SJCRH30 (cell line): ENCODE results near the gene ERI3. TPM values are rescaled to one million over a fixed set of nuclear protein-coding genes. Genes with fewer than 3 reads are reported as not detected.

Experiments used
- DNase-seq, 2 experiments: peaks; one replicate each; pipeline ENCODE4 v3.0.0-alpha.2; 2015 to 2020
- H3K27ac ChIP-seq: fragments of 250-450 bp; sonication (Bioruptor Pico); 2 replicates; pipeline ENCODE4 v1.5.1; 2020; ENCODE audit warnings: mild to moderate bottlenecking, moderate library complexity
- H3K27me3 ChIP-seq: fragments of 250-450 bp; sonication (Bioruptor Pico); 2 replicates; pipeline ENCODE4 v1.5.1; 2020; ENCODE audit warnings: mild to moderate bottlenecking, moderate library complexity
- H3K36me3 ChIP-seq: fragments of 250-450 bp; sonication (Bioruptor Pico); 2 replicates; pipeline ENCODE4 v1.5.1; 2020; ENCODE audit warnings: mild to moderate bottlenecking, moderate library complexity
- H3K4me1 ChIP-seq: fragments of 250-450 bp; sonication (Bioruptor Pico); 2 replicates; pipeline ENCODE4 v1.5.1; 2020; ENCODE audit warnings: mild to moderate bottlenecking, moderate library complexity
- H3K4me3 ChIP-seq: fragments of 250-450 bp; sonication (Bioruptor Pico); 2 replicates; pipeline ENCODE4 v1.5.1; 2020; ENCODE audit warnings: mild to moderate bottlenecking, moderate library complexity
- H3K9me3 ChIP-seq: fragments of 250-450 bp; sonication (Bioruptor Pico); replicated peaks from 2 replicates; pipeline ENCODE4 v1.5.1; 2020; ENCODE audit warnings: mild to moderate bottlenecking, moderate library complexity
- total RNA-seq: library from RNA; depleted of rRNA; stranded (reverse); fragments of >200 nt; shearing (Covaris generic); gene quantifications from 2 replicates; pipeline ENCODE4 v1.2.3, GENCODE V29; 2014

ERI3 gene
- total RNA-seq, 1 experiment from 2014 or later = 64.8 TPM

- Histone ChIP-seq H3K27ac (no peak overlapping the region), H3K9me3 (no peaks in the 10 kb centered on the region), H3K4me1 (peaks cover 5% of the 10 kb centered on the region; the same call in 1 of the 2 replicates), H3K27me3 (no peaks in the 10 kb centered on the region), H3K36me3 (peaks cover 16% of the 10 kb centered on the region), H3K4me3 (no peak overlapping the region)
- DNase-seq = no peak
Measured at GRCh38 chr1:44292651-44293050, 62.4 kb downstream of the ERI3 start.

GRCh38 chr1:44290250-44291094 lies 64.6 kb downstream of the ERI3 start:
- H3K27ac ChIP-seq = no peak overlapping the region
- no peak for DNase-seq
- peaks cover 5% of the 10 kb centered on the region; the same call in 1 of the 2 replicates for H3K4me1 ChIP-seq
- H3K36me3 ChIP-seq = peaks cover 11% of the 10 kb centered on the region
- H3K9me3 ChIP-seq = no peaks in the 10 kb centered on the region
- H3K27me3 ChIP-seq = no peaks in the 10 kb centered on the region
- no peak overlapping the region for H3K4me3 ChIP-seq

GRCh38 chr1:44289530-44289929 lies 65.5 kb downstream of the ERI3 start:
- Histone ChIP-seq H3K4me1 (peaks cover 5% of the 10 kb centered on the region; the same call in 1 of the 2 replicates), H3K27me3 (no peaks in the 10 kb centered on the region), H3K36me3 (peaks cover 14% of the 10 kb centered on the region), H3K4me3 (no peak overlapping the region), H3K27ac (no peak overlapping the region), H3K9me3 (no peaks in the 10 kb centered on the region)
- DNase-seq = no peak

- Histone ChIP-seq H3K36me3 (peaks cover 14% of the 10 kb centered on the region), H3K27me3 (no peaks in the 10 kb centered on the region), H3K9me3 (no peaks in the 10 kb centered on the region), H3K4me1 (peaks cover 10% of the 10 kb centered on the region), H3K27ac (no peak overlapping the region), H3K4me3 (no peak overlapping the region)
- peak in 1 of 2 experiments; percentile 31 for DNase-seq
Measured at GRCh38 chr1:44288883-44289282, 66.2 kb downstream of the ERI3 start.

GRCh38 chr1:44284184-44284583 lies 70.9 kb downstream of the ERI3 start:
- Histone ChIP-seq H3K27me3 (no peaks in the 10 kb centered on the region), H3K27ac (peak overlapping the region; percentile 60), H3K9me3 (no peaks in the 10 kb centered on the region), H3K4me3 (no peak overlapping the region), H3K4me1 (peaks cover 19% of the 10 kb centered on the region), H3K36me3 (peaks cover 14% of the 10 kb centered on the region)
- no peak for DNase-seq

- H3K4me1 ChIP-seq = peaks cover 15% of the 10 kb centered on the region
- peak overlapping the region; percentile 60 for H3K27ac ChIP-seq
- no peaks in the 10 kb centered on the region for H3K27me3 ChIP-seq
- peak; percentile 71 for DNase-seq
- H3K9me3 ChIP-seq = no peaks in the 10 kb centered on the region
- no peak overlapping the region for H3K4me3 ChIP-seq
- H3K36me3 ChIP-seq = peaks cover 14% of the 10 kb centered on the region
Measured at GRCh38 chr1:44283524-44284173, 71.4 kb downstream of the ERI3 start.

GRCh38 chr1:44282704-44283426 lies 72.2 kb downstream of the ERI3 start:
- Histone ChIP-seq H3K4me3 (no peak overlapping the region), H3K36me3 (peaks cover 14% of the 10 kb centered on the region), H3K4me1 (peaks cover 15% of the 10 kb centered on the region), H3K27ac (peak overlapping the region; percentile 60), H3K9me3 (no peaks in the 10 kb centered on the region), H3K27me3 (no peaks in the 10 kb centered on the region)
- no peak for DNase-seq

- no peak overlapping the region for H3K4me3 ChIP-seq
- H3K9me3 ChIP-seq = no peaks in the 10 kb centered on the region
- H3K36me3 ChIP-seq = peaks cover 14% of the 10 kb centered on the region
- H3K27ac ChIP-seq = no peak overlapping the region; the same call in 1 of the 2 replicates
- peaks cover 15% of the 10 kb centered on the region for H3K4me1 ChIP-seq
- H3K27me3 ChIP-seq = no peaks in the 10 kb centered on the region
- DNase-seq = no peak
Measured at GRCh38 chr1:44281962-44282703, 72.9 kb downstream of the ERI3 start.

GRCh38 chr1:44276901-44277300 lies 78.2 kb downstream of the ERI3 start:
- no peak for DNase-seq
- H3K4me3 ChIP-seq = no peak overlapping the region
- H3K27ac ChIP-seq = no peak overlapping the region
- no peaks in the 10 kb centered on the region for H3K9me3 ChIP-seq
- H3K36me3 ChIP-seq = peaks cover 6% of the 10 kb centered on the region
- no peaks in the 10 kb centered on the region for H3K4me1 ChIP-seq
- H3K27me3 ChIP-seq = no peaks in the 10 kb centered on the region

- DNase-seq = peak in 1 of 2 experiments; percentile 38
- Histone ChIP-seq H3K4me3 (no peak overlapping the region), H3K9me3 (no peaks in the 10 kb centered on the region), H3K27me3 (no peaks in the 10 kb centered on the region), H3K27ac (no peak overlapping the region), H3K36me3 (peaks cover 6% of the 10 kb centered on the region), H3K4me1 (no peaks in the 10 kb centered on the region)
Measured at GRCh38 chr1:44275991-44276405, 79.1 kb downstream of the ERI3 start.

- Histone ChIP-seq H3K27ac (no peak overlapping the region), H3K4me3 (no peak overlapping the region), H3K4me1 (no peaks in the 10 kb centered on the region), H3K27me3 (no peaks in the 10 kb centered on the region), H3K9me3 (no peaks in the 10 kb centered on the region), H3K36me3 (peaks cover 6% of the 10 kb centered on the region)
- DNase-seq = no peak
Measured at GRCh38 chr1:44275296-44275962, 79.6 kb downstream of the ERI3 start.

GRCh38 chr1:44273560-44274350 lies 81.3 kb downstream of the ERI3 start:
- H3K27ac ChIP-seq = no peak overlapping the region

GRCh38 chr1:44272992-44273391 lies 82.1 kb downstream of the ERI3 start:
- Histone ChIP-seq H3K27ac (no peak overlapping the region), H3K27me3 (no peaks in the 10 kb centered on the region), H3K36me3 (peaks cover 2% of the 10 kb centered on the region; the same call in 1 of the 2 replicates), H3K4me1 (no peaks in the 10 kb centered on the region), H3K9me3 (no peaks in the 10 kb centered on the region), H3K4me3 (no peak overlapping the region)
- DNase-seq = no peak

More at GRCh38 chr1:44273560-44274350, 81.3 kb downstream of the ERI3 start:
- Histone ChIP-seq H3K36me3 (peaks cover 2% of the 10 kb centered on the region; the same call in 1 of the 2 replicates), H3K9me3 (no peaks in the 10 kb centered on the region), H3K4me3 (no peak overlapping the region), H3K27me3 (no peaks in the 10 kb centered on the region), H3K4me1 (no peaks in the 10 kb centered on the region)
- no peak for DNase-seq
